Stimulated activated CD8-positive, alpha-beta memory T cell treated with anti-CD3 and anti-CD28 coated beads, Interleukin-4, amount 100 ng/mL, for 1 hour (primary cell): ENCODE results near the gene FSTL4.

Source experiments
- DNase-seq, 2 donors: peaks; one replicate each; pipeline ENCODE4 v3.0.0-alpha.2; 2020; ENCODE audit warnings: low read depth in 2 of 2, low spot score in 1 of 2

The FSTL4 gene

GRCh38 chr5:133202066-133202665 lies 410.2 kb downstream of the FSTL4 start:
- no peak for DNase-seq

DNA sequence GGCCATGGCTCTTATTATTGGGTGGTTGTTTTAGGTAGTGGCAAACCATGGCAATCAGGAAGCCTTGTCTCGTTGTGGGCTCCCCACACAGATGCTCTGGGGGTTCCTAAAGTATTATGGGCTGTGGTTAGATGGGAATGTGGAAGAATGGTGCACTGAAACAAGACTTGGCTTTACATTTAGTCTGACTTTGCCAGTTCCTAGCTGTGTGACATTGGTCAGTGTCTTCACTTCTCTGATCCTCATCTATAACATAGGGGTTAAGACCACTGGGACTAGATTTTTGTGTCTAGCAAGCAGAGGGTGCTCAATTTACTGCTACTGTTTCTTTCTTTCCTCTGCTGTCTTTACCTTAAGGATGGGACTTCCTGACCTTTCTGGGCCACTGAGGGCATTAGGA lies 411.0 kb downstream of the FSTL4 start:
- no peak for DNase-seq

GRCh38 chr5:133200256-133200655 lies 412.1 kb downstream of the FSTL4 start:
- no peak for DNase-seq

DNA sequence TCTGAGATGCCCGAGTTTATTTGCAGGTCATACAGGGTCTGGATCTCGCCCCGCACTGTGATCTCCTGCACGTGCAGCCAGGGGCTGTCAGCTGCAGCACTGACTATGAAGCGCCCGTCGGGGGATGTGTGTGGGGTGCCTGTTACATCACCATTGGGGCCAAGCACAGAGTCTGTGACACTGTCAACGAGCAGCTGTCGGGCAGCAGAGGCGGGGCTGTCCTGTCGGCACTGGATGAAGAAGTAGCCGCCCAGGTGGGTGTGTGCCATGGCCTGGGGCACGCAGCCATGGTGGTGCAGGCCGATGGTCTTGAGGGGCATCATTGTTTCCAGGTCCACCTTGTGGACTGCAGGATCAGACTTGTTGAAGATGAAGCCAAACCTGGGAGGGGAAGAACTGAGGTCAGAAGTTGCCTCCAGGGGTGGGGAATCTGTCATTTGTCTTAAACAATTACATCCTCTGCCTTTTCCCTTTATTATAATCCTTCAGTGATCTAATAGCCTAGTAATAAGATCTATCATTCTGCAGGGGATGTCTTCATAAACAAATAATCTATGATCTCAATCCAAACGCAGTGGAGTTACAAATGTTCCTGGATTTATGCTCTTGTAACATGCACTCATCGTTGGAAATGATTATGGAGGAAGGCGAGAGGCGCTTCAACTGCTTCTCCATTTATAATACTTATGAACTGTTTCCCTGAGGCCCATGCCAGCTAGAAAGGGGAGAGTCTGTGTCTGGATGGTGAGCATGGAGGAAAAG lies 412.7 kb downstream of the FSTL4 start:
- DNase-seq, result no peak

DNA sequence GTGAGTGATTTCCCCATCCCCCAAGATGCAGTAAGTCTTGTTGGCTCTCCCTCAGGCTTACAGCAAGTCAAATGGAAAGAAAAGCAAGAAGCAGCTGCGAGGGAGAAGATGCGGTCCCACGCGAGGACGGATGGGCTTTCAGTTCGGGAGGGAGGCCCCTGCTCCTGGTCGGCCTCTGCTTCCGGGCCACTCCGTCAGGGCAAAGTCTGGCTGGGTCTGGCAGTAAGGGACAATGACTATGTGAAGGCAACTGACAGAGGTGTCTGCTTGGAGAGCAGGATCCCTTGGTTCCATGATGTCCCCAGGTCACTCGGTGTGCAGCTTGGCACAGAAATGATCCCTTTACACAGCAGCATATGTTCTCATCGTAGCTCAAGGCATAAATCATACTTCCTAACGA lies 413.8 kb downstream of the FSTL4 start:
- DNase-seq, result no peak

DNA sequence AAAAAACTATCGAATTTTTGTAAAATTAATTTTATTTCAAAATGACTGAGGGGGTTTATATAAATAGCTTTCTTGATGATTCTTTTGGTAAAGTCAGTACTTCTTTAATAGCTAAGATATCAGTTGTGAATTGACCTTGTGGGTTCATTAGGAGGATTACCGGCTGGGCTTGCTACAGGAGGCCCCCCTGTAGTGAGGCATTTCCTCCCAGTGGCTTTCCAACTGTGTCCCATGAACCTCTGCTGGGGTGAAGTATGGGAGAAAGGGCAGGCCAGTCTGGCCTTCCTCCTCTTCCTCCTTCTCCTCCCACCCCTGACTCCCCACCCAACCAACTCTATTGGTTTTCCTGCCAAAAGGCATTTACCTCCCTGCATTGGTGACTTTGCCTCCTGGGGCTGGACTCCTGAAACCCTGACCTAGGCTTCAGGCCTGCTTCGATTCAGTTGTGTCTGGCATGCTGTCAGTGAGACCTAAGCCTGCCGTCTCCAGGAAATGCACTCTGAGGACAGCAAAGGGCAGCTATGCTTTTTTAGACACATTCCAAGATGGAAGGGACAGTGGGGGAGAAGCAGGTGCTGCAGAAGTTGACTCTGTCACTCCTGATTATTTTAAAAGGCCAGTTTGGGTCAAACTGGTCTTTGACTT lies 415.8 kb downstream of the FSTL4 start:
- no peak for DNase-seq

DNA sequence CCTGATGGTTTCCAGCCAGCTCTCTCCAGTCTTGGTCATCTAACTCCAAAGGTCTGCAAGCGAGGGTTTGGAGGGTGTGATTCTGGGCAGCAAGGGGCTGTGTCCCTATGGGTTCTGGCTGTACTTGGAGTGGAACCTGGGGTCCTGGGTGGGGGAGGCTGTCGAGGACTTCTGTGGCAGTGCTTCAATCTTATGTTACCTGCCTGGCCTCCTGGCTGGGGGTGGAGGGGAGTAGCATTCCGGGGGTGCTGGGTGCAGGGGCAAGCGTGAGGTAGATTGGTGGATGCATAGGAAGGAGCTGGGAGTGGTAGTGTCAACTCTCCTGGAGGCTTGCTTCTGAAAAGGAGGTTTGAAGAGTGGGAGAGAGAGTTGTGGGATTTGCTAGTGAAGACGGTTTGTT lies 417.1 kb downstream of the FSTL4 start:
- no peak for DNase-seq

- DNase-seq, result no peak
Measured at GRCh38 chr5:133193794-133194193, 418.5 kb downstream of the FSTL4 start.

DNA sequence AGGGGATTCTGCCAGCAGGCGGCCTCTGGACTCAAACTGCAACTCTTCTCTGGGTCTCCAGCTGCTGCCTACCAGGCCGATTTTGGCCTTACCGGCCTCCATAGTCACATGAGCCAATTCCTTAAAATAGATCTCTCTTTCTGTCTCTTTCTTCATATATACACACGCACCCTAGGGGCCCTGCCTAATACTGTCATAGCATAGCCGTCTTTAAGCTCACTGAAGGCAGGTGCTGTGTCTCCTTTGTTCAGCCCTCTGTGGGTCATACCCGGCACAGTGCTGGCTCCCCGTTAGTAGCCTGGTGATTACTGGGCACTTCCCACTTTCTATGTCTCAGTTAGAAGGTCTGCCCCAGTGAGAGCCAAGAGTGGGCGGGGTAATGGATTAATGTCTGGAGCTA lies 419.6 kb downstream of the FSTL4 start:
- DNase-seq, result no peak

- no peak for DNase-seq
Measured at GRCh38 chr5:133189881-133190280, 422.5 kb downstream of the FSTL4 start.

DNA sequence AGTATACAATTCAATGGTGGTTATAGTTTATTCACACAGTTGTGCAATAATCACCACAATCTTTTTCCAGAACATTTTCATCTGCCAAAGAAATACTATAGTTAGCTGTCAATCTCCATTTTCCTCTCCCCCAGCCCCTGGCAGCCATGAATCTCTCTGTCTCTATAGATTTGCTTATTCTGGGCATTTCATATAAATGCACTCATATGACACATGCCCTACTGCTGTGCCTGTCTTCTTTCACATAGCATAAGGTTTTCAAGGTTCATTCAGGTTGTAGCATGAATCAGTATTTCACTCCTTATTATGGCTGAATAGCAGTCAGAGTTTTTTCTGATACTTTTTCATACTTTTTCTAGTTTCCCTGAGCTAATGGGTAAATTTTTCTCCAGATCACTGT lies 432.9 kb downstream of the FSTL4 start:
- DNase-seq, result no peak

DNA sequence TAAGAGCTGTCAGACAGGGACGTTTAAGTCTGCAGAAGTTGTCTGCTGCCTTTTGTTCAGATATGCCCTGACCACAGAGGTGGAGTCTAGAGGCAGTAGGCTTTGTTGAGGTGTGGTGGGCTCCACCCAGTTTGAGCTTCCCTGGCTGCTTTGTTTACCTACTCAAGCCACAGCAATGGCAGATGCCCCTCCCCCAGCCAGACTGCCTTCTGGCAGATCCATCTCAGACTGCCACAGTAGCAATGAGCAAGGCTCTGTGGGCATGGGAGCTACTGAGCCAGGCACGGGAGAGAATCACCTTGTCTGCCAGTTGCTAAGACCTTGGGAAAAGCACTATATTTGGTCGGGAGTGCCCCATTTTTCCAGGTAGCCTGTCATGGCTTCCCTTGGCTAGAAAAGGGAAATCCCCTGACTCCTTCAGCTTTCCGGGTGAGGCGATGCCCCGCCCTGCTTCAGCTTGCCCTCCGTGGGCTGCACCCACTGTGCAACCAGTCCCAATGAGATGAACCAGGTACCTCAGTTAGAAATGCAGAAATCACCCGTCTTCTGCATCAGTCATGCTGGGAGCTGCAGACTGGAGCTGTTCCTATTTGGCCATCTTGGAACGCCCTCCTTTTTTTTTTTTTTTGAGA lies 441.5 kb downstream of the FSTL4 start:
- peak; percentile 6 to 32 for DNase-seq

- DNase-seq, result no peak
Measured at GRCh38 chr5:133164759-133165158, 447.6 kb downstream of the FSTL4 start.

- no peak for DNase-seq
Measured at GRCh38 chr5:133163839-133164238, 448.5 kb downstream of the FSTL4 start.

- no peak for DNase-seq
Measured at GRCh38 chr5:133159543-133159942, 452.8 kb downstream of the FSTL4 start.

GRCh38 chr5:133155326-133155969 lies 456.9 kb downstream of the FSTL4 start:
- no peak for DNase-seq

GRCh38 chr5:133154274-133155075 lies 457.9 kb downstream of the FSTL4 start:
- DNase-seq, result no peak

DNA sequence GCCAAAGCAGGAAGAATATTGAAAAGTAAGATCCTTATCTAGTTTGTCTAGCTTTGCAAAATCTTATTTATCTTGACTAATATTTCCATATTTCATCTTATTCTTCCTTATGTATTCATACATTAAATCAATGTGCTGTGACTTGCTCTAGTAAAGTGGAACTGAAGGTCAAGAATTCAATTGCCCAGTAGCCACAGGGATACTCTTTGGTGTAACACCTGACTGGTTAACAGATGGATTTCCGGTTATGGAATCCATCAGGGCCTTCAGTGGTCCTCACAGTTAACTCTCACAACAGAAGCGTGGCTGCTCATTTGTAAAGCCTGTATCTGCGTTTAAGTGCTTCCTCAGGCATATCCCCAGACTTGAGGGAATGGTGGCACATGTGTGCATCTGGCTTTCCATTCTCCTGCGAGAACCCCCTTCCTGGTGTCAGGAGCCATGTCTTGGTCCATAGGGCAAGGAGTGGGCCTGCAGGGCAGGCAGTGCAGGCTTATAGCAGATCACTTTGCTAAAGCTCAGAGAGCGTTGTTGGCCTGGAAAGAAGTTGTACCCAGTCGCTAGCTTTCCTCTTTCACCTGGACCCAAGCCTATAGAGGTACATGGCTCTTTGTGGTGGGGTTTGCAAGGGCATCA lies 461.3 kb downstream of the FSTL4 start:
- no peak for DNase-seq

GRCh38 chr5:133149345-133149744 lies 463.0 kb downstream of the FSTL4 start:
- no peak for DNase-seq
